Stimulated activated CD4-positive, alpha-beta T cell treated with anti-CD3 and anti-CD28 coated beads, Interleukin-15, amount 100 ng/mL, for 24 hours (primary cell): ENCODE data around the gene ANKIB1.
A peak's percentile ranks its signal among the peaks of the same experiment; 100 is the strongest.
"Not testable (repeated sequence)": the region's sequence is repeated elsewhere in the genome, so short reads cannot be mapped to it uniquely, and the experiment has no call there.

Experiments used
- DNase-seq: peaks from one replicate; pipeline ENCODE4 v3.0.0-alpha.2; 2020

ANKIB1 gene

GRCh38 chr7:92245487-92246359, at the start of gene ANKIB1, which contains the start of gene KRIT1:
Gene ANKIB1 (plus strand): TSS chr7:92245974. CDS start chr7:92294979, 49,005 bp downstream.
Gene KRIT1 (minus strand): TSS chr7:92245914. CDS start chr7:92242135, 3,779 bp downstream.
- DNase-seq, result peak; percentile 91

- DNase-seq, result no peak
Measured at GRCh38 chr7:92200791-92201190, 45.0 kb upstream of the ANKIB1 start.

DNA sequence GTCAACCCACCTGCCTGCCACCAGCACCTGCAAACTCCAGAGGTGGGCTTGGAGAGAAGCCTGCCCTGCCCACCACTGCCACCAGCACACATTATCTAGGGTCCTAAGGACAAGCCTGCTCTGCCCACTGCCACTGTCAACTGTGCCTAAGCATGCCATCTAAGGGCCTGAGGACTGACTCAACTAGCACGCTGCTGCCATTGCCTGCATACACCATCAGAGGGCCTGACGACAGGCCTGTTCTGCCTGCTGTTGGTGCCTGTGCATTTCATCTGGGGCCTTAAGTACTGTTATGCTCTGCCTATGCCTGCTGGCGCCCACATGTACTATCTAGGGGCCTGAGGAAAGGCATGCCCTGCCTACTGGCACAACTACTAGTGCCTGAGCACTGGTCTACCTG, 39.8 kb upstream of the ANKIB1 start:
- DNase-seq, result no peak

DNA sequence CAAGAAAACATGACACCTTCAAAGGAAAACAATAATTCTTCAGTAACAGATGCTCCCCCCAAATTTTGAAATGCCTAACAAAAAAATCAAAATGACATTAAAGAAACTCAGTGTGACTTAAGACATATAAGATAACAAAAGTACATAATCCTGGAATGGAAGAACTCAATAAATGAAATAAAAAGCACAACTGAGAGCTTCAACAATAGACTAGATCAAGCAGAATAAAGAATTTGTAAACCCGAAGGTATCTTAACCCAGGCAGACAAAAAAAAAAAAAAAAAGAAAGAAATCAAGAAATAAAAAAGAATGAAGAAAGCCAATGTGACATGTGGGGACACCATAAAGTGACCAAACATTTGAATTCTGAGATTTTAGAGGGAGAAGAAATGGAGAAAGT, 39.1 kb upstream of the ANKIB1 start:
- no peak for DNase-seq

DNA sequence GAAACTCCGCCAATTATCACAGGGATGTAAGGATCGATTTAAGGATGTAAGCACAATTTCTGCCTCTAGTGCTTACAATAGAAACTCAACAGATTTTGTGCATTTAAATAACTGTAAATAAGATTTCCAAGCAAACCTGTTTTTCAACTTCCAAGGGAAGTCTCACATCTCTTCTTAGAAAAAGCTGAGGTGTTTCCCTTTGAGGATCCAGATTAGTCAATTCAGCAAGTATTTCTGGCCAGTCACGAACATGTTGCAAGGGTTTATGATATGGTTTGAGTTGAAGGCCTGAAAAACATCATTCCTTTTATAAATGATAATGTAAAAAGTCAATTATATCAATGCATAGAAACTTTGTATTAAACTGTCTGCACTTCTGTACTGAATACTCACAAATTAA, 24.0 kb upstream of the ANKIB1 start:
- DNase-seq, result no peak

GRCh38 chr7:92226981-92227380, 18.8 kb upstream of the ANKIB1 start:
- no peak for DNase-seq

- DNase-seq, result no peak
Measured at GRCh38 chr7:92228100-92228499, 17.7 kb upstream of the ANKIB1 start.

DNA sequence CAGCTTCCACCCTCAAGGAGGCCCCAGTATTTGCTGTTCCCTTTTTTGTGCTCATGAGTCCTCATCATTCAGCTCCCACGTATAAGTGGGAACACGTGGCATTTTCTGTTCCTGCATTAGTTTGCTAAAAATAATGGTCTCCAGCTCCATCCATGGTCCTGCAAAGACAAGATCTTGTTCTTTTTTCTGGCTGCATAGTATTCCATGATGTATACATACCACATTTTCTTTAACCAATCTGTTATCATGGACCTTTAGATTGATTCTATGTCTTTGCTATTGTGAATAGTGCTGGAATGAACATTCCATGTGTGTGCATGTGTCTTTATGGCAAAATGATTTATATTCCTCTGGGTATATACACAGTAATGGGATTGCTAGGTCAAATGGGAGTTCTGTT, 17.0 kb upstream of the ANKIB1 start:
- no peak for DNase-seq

- DNase-seq, result no peak
Measured at GRCh38 chr7:92230547-92230946, 15.2 kb upstream of the ANKIB1 start.

GRCh38 chr7:92242972-92243371, 2.8 kb upstream of the ANKIB1 start:
- DNase-seq, result no peak

DNA sequence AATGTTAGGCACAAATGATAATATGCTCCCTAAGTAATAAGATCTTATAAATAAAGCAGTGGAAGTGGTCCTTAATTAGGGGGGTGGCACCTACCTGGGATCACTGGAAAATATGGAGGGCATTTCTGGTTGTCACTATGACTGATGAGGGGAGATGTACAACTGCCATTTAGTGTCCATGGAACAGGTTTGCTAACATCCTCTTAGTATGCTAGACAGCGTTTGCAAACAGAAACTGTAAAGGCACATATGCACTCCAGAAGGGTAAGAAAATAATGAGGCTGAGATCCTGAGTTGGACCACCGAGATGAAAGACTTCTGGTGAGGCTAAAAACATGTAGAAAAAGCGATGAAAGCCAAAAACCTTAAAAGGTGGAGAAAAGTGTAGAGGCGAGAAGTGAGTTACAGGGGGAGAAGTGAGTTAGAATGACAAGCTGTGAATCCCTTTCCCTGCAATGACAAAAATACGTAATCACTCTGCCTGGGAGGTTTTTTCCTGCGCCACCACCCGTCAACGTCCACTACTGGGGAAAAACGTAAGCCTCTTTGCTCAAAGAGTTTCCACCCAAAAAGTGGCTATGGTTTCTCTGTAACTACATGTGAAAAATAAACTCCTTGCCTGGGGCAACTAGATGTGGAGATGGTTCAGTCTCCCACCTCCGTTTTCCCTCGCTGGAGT, 827 bp upstream of the ANKIB1 start:
- DNase-seq, result no peak

- peak; percentile 30 for DNase-seq
Measured at GRCh38 chr7:92246360-92247101, 757 bp downstream of the ANKIB1 start.

- no peak for DNase-seq
Measured at GRCh38 chr7:92250603-92251002, 4.8 kb downstream of the ANKIB1 start.

DNA sequence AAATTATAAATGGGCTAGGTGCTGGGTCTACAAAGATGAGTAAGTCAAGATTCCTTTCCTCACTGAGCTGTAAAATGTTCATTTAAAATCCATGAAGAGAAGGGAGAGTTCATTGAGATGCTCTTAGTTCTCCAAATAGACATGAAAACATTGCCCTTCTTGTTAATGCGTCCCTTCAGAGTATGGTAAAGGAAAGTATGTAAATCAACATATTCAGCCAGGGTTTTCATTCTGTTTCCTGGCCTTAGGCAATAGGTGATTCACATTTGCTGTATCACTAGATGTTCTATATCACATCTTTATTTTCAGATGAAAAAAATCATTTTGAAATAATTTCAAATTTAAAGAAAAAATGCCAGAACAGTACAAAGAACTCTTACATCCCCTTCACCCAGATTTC, 5.4 kb downstream of the ANKIB1 start:
- no peak for DNase-seq

GRCh38 chr7:92253251-92253650, 7.5 kb downstream of the ANKIB1 start:
- no peak for DNase-seq

GRCh38 chr7:92254800-92255199, 9.0 kb downstream of the ANKIB1 start:
- not testable (repeated sequence) for DNase-seq

DNA sequence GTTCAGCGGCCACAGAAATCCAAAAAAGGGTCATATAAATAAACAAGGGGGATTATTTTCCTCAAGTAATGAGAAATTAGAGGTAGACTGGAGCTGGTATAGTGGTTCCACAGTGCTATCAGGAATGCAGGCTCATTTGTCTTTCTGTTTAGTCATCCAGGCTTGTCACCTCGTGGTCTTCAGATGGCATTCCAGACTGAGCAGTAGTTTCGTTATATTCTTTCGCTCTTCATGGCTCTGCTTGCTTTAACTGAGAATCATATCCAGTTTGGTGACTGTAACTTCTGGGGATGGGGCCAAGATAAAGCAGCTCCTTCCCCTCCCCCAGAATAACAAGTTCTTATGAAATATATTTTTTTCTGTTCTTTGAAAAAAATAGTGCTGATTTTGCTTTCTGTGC, 9.5 kb downstream of the ANKIB1 start:
- DNase-seq, result no peak

DNA sequence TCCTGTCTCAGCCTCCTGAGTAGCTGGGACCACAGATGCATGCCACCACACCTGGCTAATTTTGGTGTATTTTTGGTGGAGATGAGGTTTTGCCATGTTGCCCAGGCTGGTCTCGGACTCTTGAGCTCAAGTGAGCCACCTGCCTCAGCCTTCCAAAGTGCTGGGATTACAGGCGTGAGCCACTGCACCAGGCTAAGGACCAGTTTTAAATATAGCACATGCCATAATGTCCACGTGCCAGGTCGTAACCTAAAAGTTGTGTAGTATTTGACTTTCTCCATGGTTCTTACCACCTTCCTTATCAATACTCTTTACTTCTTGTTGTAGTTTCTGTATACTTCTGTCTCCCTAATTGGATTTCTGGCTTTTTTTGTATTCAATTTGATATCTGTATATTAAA, 13.3 kb downstream of the ANKIB1 start:
- DNase-seq, result no peak

- no peak for DNase-seq
Measured at GRCh38 chr7:92259610-92260247, 14.0 kb downstream of the ANKIB1 start.

DNA sequence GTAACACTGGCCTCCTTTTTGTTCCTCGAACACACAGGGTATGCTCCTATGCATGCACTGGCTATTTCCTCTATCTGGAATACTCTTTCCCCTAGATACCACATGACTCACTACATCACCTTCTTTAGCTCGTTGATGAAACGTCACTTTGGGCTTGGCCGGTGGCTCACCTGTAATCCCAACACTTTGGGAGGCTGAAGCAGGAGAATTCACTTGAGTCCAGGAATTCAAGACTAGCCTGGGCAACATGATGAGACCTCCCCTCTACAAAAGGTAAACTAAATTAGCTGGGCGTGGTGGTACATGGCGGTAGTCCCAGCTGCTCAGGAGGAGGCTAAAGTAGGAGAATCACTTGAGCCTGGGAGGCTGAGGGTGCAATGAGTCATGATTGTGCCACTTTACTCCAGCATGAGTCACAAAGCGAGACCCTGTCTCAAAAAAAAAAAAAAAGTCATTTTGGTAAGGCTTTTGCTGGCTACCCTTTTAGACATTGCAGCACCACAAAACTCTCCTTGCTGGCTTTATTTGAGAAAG, 14.5 kb downstream of the ANKIB1 start:
- DNase-seq, result no peak

- DNase-seq, result no peak
Measured at GRCh38 chr7:92266415-92267241, 20.9 kb downstream of the ANKIB1 start.

GRCh38 chr7:92268921-92269320, 23.1 kb downstream of the ANKIB1 start:
- no peak for DNase-seq
